ENCODE data around the gene BCOR. TPM values are rescaled to one million over a fixed set of nuclear protein-coding genes. Genes with fewer than 3 reads are reported as not detected.

BCOR gene
- total and polyA plus RNA-seq, 2 experiments from 2014 or later, result 9.1 to 17.6 TPM

- 1% methylated on average over 30 to 33 of the region's 75 CpGs for WGBS, 2 experiments (ENCODE audit: low coverage in 1 of 2, low lambda C conversion rate in 2 of 2, missing lambda C conversion rate in 2 of 2)
- Histone ChIP-seq H3K9ac (peak overlapping the region; percentile 87), H3K27ac (peak overlapping the region; percentile 80), H3F3A (ENCODE audit: insufficient read depth) (peaks cover 6% of the 10 kb centered on the region; the same call in 1 of the 2 replicates), H3K27me3 (replicated peaks; ENCODE audit: insufficient read depth) (no peaks in the 10 kb centered on the region), H3K4me2 (ENCODE audit: unreplicated experiment) (peak overlapping the region; percentile 78), H3K4me3 (peak overlapping the region; percentile 79), H3K9me3 (ENCODE audit: low read depth) (no peaks in the 10 kb centered on the region), H3K4me1 (ENCODE audit: insufficient read depth) (peaks cover 4% of the 10 kb centered on the region; the same call in 1 of the 2 replicates), H3K36me3 (ENCODE audit: low read depth) (no peaks in the 10 kb centered on the region), H3K9me2 (ENCODE audit: insufficient read depth) (no peaks in the 10 kb centered on the region), H4K20me1 (ENCODE audit: insufficient read depth) (no peaks in the 10 kb centered on the region), H2AFZ (peak overlapping the region; percentile 48; the same call in 1 of the 2 replicates), H3K79me2 (ENCODE audit: insufficient read depth) (peaks cover 30% of the 10 kb centered on the region)
- in situ Hi-C loops (cut with MboI), result no loop called here
- TF ChIP-seq EZH2 (IDR thresholded peaks at IDR 0.05; ENCODE audit: insufficient read depth, poor library complexity, severe bottlenecking) (no peak), EZH2phosphoT487 (IDR thresholded peaks at IDR 0.05; ENCODE audit: insufficient read depth, low read depth) (no peak)
- peak; percentile 71 for DNase-seq
Observed at GRCh38 chrX:40098264-40099054, 701 bp upstream of the BCOR start.

- H3K4me1 ChIP-seq (ENCODE audit: insufficient read depth), result peaks cover 4% of the 10 kb centered on the region; the same call in 1 of the 2 replicates
- H3K4me3 ChIP-seq, result peak overlapping the region; percentile 79
- H3K36me3 ChIP-seq (ENCODE audit: low read depth), result no peaks in the 10 kb centered on the region
- H3K9ac ChIP-seq, result peak overlapping the region; percentile 87
- H3F3A ChIP-seq (ENCODE audit: insufficient read depth), result peaks cover 6% of the 10 kb centered on the region; the same call in 1 of the 2 replicates
- H3K9me2 ChIP-seq (ENCODE audit: insufficient read depth), result no peaks in the 10 kb centered on the region
- TF ChIP-seq EZH2phosphoT487 (IDR thresholded peaks at IDR 0.05; ENCODE audit: insufficient read depth, low read depth) (no peak), EZH2 (IDR thresholded peaks at IDR 0.05; ENCODE audit: insufficient read depth, poor library complexity, severe bottlenecking) (no peak)
- WGBS, 2 experiments (ENCODE audit: low coverage in 1 of 2, low lambda C conversion rate in 2 of 2, missing lambda C conversion rate in 2 of 2), result 0% methylated on average over 10 of the region's 42 CpGs; no CpG with 5 or more reads in 1 of the 2 experiments
- H3K9me3 ChIP-seq (ENCODE audit: low read depth), result no peaks in the 10 kb centered on the region
- H4K20me1 ChIP-seq (ENCODE audit: insufficient read depth), result no peaks in the 10 kb centered on the region
- in situ Hi-C loops (cut with MboI), result no loop called here
- no peak overlapping the region for H2AFZ ChIP-seq
- peak overlapping the region; percentile 70; the same call in 1 of the 2 replicates for H3K27ac ChIP-seq
- peak; percentile 53 for DNase-seq
- no peaks in the 10 kb centered on the region for H3K27me3 ChIP-seq (replicated peaks; ENCODE audit: insufficient read depth)
- peaks cover 44% of the 10 kb centered on the region for H3K79me2 ChIP-seq (ENCODE audit: insufficient read depth)
- H3K4me2 ChIP-seq (ENCODE audit: unreplicated experiment), result no peak overlapping the region
Observed at GRCh38 chrX:40097141-40097503, 636 bp downstream of the BCOR start.

GRCh38 chrX:40096395-40097091 is 1.2 kb downstream of the BCOR start:
- Histone ChIP-seq H3K4me1 (ENCODE audit: insufficient read depth) (peaks cover 4% of the 10 kb centered on the region; the same call in 1 of the 2 replicates), H2AFZ (no peak overlapping the region), H4K20me1 (ENCODE audit: insufficient read depth) (no peaks in the 10 kb centered on the region), H3K4me2 (ENCODE audit: unreplicated experiment) (peak overlapping the region; percentile 85), H3K9ac (peak overlapping the region; percentile 87), H3K9me2 (ENCODE audit: insufficient read depth) (no peaks in the 10 kb centered on the region), H3K27me3 (replicated peaks; ENCODE audit: insufficient read depth) (no peaks in the 10 kb centered on the region), H3K9me3 (ENCODE audit: low read depth) (no peaks in the 10 kb centered on the region), H3F3A (ENCODE audit: insufficient read depth) (peaks cover 6% of the 10 kb centered on the region; the same call in 1 of the 2 replicates), H3K27ac (peak overlapping the region; percentile 70), H3K36me3 (ENCODE audit: low read depth) (no peaks in the 10 kb centered on the region), H3K79me2 (ENCODE audit: insufficient read depth) (peaks cover 50% of the 10 kb centered on the region), H3K4me3 (peak overlapping the region; percentile 79)
- peak; percentile 64 for DNase-seq
- in situ Hi-C loops (cut with MboI), result no loop called here
- 0% methylated on average over 50 of the region's 66 CpGs; no CpG with 5 or more reads in 1 of the 2 experiments for WGBS, 2 experiments (ENCODE audit: low coverage in 1 of 2, low lambda C conversion rate in 2 of 2, missing lambda C conversion rate in 2 of 2)
- TF ChIP-seq EZH2 (IDR thresholded peaks at IDR 0.05; ENCODE audit: insufficient read depth, poor library complexity, severe bottlenecking) (no peak), EZH2phosphoT487 (IDR thresholded peaks at IDR 0.05; ENCODE audit: insufficient read depth, low read depth) (no peak)

- Histone ChIP-seq H3K79me2 (ENCODE audit: insufficient read depth) (peaks cover 57% of the 10 kb centered on the region), H3K9me3 (ENCODE audit: low read depth) (no peaks in the 10 kb centered on the region), H3K27ac (peak overlapping the region; percentile 70), H3K9ac (peak overlapping the region; percentile 87), H3K4me1 (ENCODE audit: insufficient read depth) (peaks cover 4% of the 10 kb centered on the region; the same call in 1 of the 2 replicates), H3K36me3 (ENCODE audit: low read depth) (no peaks in the 10 kb centered on the region), H2AFZ (no peak overlapping the region), H3K4me2 (ENCODE audit: unreplicated experiment) (peak overlapping the region; percentile 85), H4K20me1 (ENCODE audit: insufficient read depth) (no peaks in the 10 kb centered on the region), H3K9me2 (ENCODE audit: insufficient read depth) (no peaks in the 10 kb centered on the region), H3K27me3 (replicated peaks; ENCODE audit: insufficient read depth) (no peaks in the 10 kb centered on the region), H3F3A (ENCODE audit: insufficient read depth) (peaks cover 6% of the 10 kb centered on the region; the same call in 1 of the 2 replicates), H3K4me3 (peak overlapping the region; percentile 79)
- WGBS, 2 experiments (ENCODE audit: low coverage in 1 of 2, low lambda C conversion rate in 2 of 2, missing lambda C conversion rate in 2 of 2), result 0% methylated on average over 20 to 31 of the region's 80 CpGs
- TF ChIP-seq EZH2 (IDR thresholded peaks at IDR 0.05; ENCODE audit: insufficient read depth, poor library complexity, severe bottlenecking) (no peak), EZH2phosphoT487 (IDR thresholded peaks at IDR 0.05; ENCODE audit: insufficient read depth, low read depth) (no peak)
- peak; percentile 51 for DNase-seq
- in situ Hi-C loops (cut with MboI), result no loop called here
Observed at GRCh38 chrX:40095583-40096394, 2.0 kb downstream of the BCOR start.

Measured in GM23248 (cell line).